ENCODE measurements around the gene ALK.

DNA sequence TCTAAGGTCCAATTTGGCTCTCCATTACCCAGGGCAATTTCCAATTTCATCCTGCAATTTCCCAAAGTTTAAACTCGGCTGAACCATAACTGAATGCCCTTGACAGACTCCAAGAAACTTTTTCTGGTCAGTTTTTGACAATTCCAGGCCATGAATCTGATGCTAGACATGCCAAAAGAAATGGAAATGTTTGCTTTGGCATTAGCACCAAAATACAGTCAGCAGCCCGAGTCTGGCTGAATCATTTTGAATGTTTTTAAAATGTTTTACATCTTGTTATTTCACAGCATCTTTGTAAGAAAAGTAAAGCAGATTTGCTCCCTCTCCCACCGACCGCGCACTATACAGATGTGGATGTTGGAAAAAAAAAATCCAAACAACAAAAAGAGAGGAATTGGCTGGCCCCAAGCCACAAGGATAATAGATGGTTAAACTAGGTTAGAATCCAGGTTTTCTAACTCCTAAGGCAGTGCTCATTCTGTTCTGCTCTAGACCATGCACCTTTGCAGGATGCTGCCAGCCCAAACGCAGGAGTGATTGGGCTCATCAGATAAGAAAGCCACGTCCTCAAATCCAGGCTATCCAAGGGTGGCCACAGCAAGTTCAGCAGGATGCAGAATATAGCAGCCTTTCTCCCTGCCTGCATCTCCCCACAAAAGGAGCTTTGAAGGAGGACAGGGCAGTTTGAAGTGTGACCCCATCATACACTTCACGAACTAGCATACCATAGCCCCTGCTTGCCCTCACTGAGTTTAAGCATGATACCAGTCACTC, 167.5 kb downstream of the ALK start:
- TF ChIP-seq CTCF (IDR thresholded peaks at IDR 0.05), result no peak
- TF ChIP-seq POLR2A (IDR thresholded peaks at IDR 0.05), result no peak
